GM21723 (cell line): Measurements from ENCODE around the gene CELA2A.
"Not testable (repeated sequence)": the region's sequence is repeated elsewhere in the genome, so short reads cannot be mapped to it uniquely, and the experiment has no call there.

Source experiments
- ATAC-seq: cut with Tn5 transposase; IDR thresholded peaks from one replicate; pipeline ENCODE4 v1.9.1; 2021; ENCODE audit warnings: mild to moderate bottlenecking, moderate library complexity; ENCODE audit not compliant: unreplicated experiment

Gene CELA2A

GRCh38 chr1:15491010-15491409, 34.5 kb downstream of the CELA2A start:
- not testable (repeated sequence) for ATAC-seq

GRCh38 chr1:15492596-15492995, 36.1 kb downstream of the CELA2A start:
- no peak for ATAC-seq

GRCh38 chr1:15493869-15494390, 37.4 kb downstream of the CELA2A start:
- ATAC-seq: no peak

GRCh38 chr1:15500184-15501178, 43.9 kb downstream of the CELA2A start:
- ATAC-seq: no peak

- no peak for ATAC-seq
These were observed 44.9 kb downstream of the CELA2A start for GRCh38 chr1:15501208-15502032.

GRCh38 chr1:15504436-15504835, 47.9 kb downstream of the CELA2A start:
- no peak for ATAC-seq

GRCh38 chr1:15506831-15507230, 50.3 kb downstream of the CELA2A start:
- no peak for ATAC-seq

- no peak for ATAC-seq
These were observed 50.7 kb downstream of the CELA2A start for GRCh38 chr1:15507278-15507677.

- no peak for ATAC-seq
These were observed 52.4 kb downstream of the CELA2A start for GRCh38 chr1:15508700-15509487.

- ATAC-seq: no peak
These were observed 53.1 kb downstream of the CELA2A start for GRCh38 chr1:15509586-15509985.

GRCh38 chr1:15510611-15511405, 54.3 kb downstream of the CELA2A start:
- no peak for ATAC-seq

GRCh38 chr1:15513192-15513591, 56.7 kb downstream of the CELA2A start:
- no peak for ATAC-seq

- ATAC-seq: no peak
These were observed 57.4 kb downstream of the CELA2A start for GRCh38 chr1:15513919-15514318.

GRCh38 chr1:15514557-15514956, 58.0 kb downstream of the CELA2A start:
- not testable (repeated sequence) for ATAC-seq

- ATAC-seq: no peak
These were observed 58.6 kb downstream of the CELA2A start for GRCh38 chr1:15515022-15515663.

GRCh38 chr1:15519625-15520024, 63.1 kb downstream of the CELA2A start:
- ATAC-seq: no peak

- ATAC-seq: not testable (repeated sequence)
These were observed 64.8 kb downstream of the CELA2A start for GRCh38 chr1:15521206-15521906.
